H1 (cell line): ENCODE results near the gene BHLHE23.

Source experiments
- BACH1 ChIP-seq: IDR thresholded peaks from 2 replicates; pipeline ENCODE4 v1.6.1; 2012; ENCODE audit warnings: low read length, improper control_type of control experiment
- CTCF ChIP-seq, 3 experiments: IDR thresholded peaks; 1 replicate in 2 of 3; 2 replicates in 1 of 3; pipeline versions ENCODE4 v1.5.1 to v1.6.1; 2011; ENCODE audit warnings: low read length in 3 of 3, mild to moderate bottlenecking in 3 of 3, inconsistent platforms in 2 of 3, low read depth in 1 of 3, moderate library complexity in 1 of 3; ENCODE audit not compliant: insufficient read depth in 1 of 3; ENCODE audit errors: control extremely low read depth in 1 of 3
- EZH2 ChIP-seq: fragments of 200-600 bp; sonication (generic); IDR thresholded peaks from 2 replicates; pipeline ENCODE4 v1.7.1; 2012; ENCODE audit warnings: low read depth, mild to moderate bottlenecking, moderate library complexity, low read length, inconsistent platforms; ENCODE audit not compliant: severe bottlenecking
- KDM5A ChIP-seq: fragments of 200-600 bp; IDR thresholded peaks from 2 replicates; pipeline ENCODE4 v1.7.1; 2012; ENCODE audit warnings: mild to moderate bottlenecking, low read length, inconsistent platforms, mixed read lengths
- MAX ChIP-seq: IDR thresholded peaks from 2 replicates; pipeline ENCODE4 v1.6.1; 2012; ENCODE audit warnings: inconsistent platforms
- NANOG ChIP-seq: IDR thresholded peaks from 2 replicates; pipeline ENCODE4 v1.6.1; 2011; ENCODE audit warnings: low read length, low read depth, mild to moderate bottlenecking, inconsistent platforms; ENCODE audit not compliant: insufficient read depth, poor library complexity, severe bottlenecking
- POLR2A ChIP-seq, 2 experiments: IDR thresholded peaks; 1 replicate in 1 of 2; 2 replicates in 1 of 2; pipeline ENCODE4 v1.6.1; 2011; ENCODE audit warnings: low read depth in 2 of 2, low read length in 2 of 2, mild to moderate bottlenecking in 2 of 2; ENCODE audit errors: control extremely low read depth in 1 of 2
- RFX5 ChIP-seq: IDR thresholded peaks from 2 replicates; pipeline ENCODE4 v1.6.1; 2011; ENCODE audit warnings: low read depth, low read length, improper control_type of control experiment, borderline replicate concordance
- SP2 ChIP-seq: IDR thresholded peaks from 2 replicates; pipeline ENCODE4 v1.6.1; 2012; ENCODE audit warnings: mild to moderate bottlenecking, low read length, inconsistent platforms
- SUZ12 ChIP-seq: fragments of 200-600 bp; sonication (generic); IDR thresholded peaks from 2 replicates; pipeline ENCODE4 v1.6.1; 2012; ENCODE audit warnings: mild to moderate bottlenecking, inconsistent platforms, low read length, moderate library complexity, mixed read lengths

- TF ChIP-seq POLR2A (IDR thresholded peaks at IDR 0.05; ENCODE audit: control extremely low read depth in 1 of 2, low read depth in 2 of 2, low read length in 2 of 2) (no peak), NANOG (no peak), CTCF (IDR thresholded peaks at IDR 0.05; ENCODE audit: control extremely low read depth in 1 of 3, insufficient read depth in 1 of 3, low read depth in 1 of 3, low read length in 3 of 3) (no peak), MAX (no peak), EZH2 (no peak), SUZ12 (no peak), KDM5A (no peak), RFX5 (no peak), SP2 (no peak), BACH1 (no peak)
These were observed 41.9 kb upstream of the BHLHE23 start for GRCh38 chr20:63048516-63049190.
